Activated naive CD4-positive, alpha-beta T cell treated with anti-CD3 and anti-CD28 coated beads, Interleukin-2, amount 10 ng/mL, durations not matched to agents 7 days and 5 days (primary cell): ENCODE measurements around the gene MAT2B.

ENCODE experiments used
- CTCF ChIA-PET: fragments of 350-600 bp; sonication (Branson Sonifier 250); formaldehyde crosslinking; loops from one replicate; lab custom pipeline; 2021; ENCODE audit warnings: antibody characterized with exemption; lab: Charles Lee
- DNase-seq: peaks from one replicate; pipeline ENCODE4 v3.0.0-alpha.2; 2020
- H3K27ac Mint-ChIP-seq: one replicate; pipeline ENCODE4 v1.8.0; 2021; ENCODE audit warnings: mild to moderate bottlenecking, moderate library complexity, mixed read lengths
- H3K27me3 Mint-ChIP-seq: one replicate; pipeline ENCODE4 v1.8.0; 2021; ENCODE audit warnings: mild to moderate bottlenecking, mixed read lengths
- H3K36me3 Mint-ChIP-seq: one replicate; pipeline ENCODE4 v1.8.0; 2021; ENCODE audit warnings: mixed read lengths
- H3K4me1 Mint-ChIP-seq: one replicate; pipeline ENCODE4 v1.8.0; 2021; ENCODE audit warnings: mixed read lengths
- H3K4me3 Mint-ChIP-seq: one replicate; pipeline ENCODE4 v1.8.0; 2021; ENCODE audit warnings: mild to moderate bottlenecking, moderate library complexity, mixed read lengths
- H3K9me3 Mint-ChIP-seq: one replicate; pipeline ENCODE4 v1.8.0; 2021; ENCODE audit warnings: mixed read lengths

MAT2B gene

GRCh38 chr5:163548649-163549048 is 43.2 kb downstream of the MAT2B start:
- Mint-ChIP-seq H3K9me3 (no peaks in the 10 kb centered on the region), H3K4me3 (no peak overlapping the region), H3K4me1 (no peaks in the 10 kb centered on the region), H3K27me3 (no peaks in the 10 kb centered on the region), H3K27ac (no peak overlapping the region), H3K36me3 (no peaks in the 10 kb centered on the region)
- DNase-seq = no peak
- CTCF ChIA-PET = interaction anchor here (0.6 kb wide), 1 partner anchor 52 kb away, joined by 3 read pairs; no protein-coding TSS in a partner anchor

GRCh38 chr5:163551156-163551555 is 45.7 kb downstream of the MAT2B start:
- CTCF ChIA-PET = interaction anchor here (0.5 kb wide), 1 partner anchor 47 kb away, joined by 4 read pairs; no protein-coding TSS in a partner anchor
- no peaks in the 10 kb centered on the region for H3K4me1 Mint-ChIP-seq
- H3K27me3 Mint-ChIP-seq = no peaks in the 10 kb centered on the region
- DNase-seq = no peak
- no peaks in the 10 kb centered on the region for H3K9me3 Mint-ChIP-seq
- no peak overlapping the region for H3K4me3 Mint-ChIP-seq
- H3K27ac Mint-ChIP-seq = no peak overlapping the region
- H3K36me3 Mint-ChIP-seq = no peaks in the 10 kb centered on the region

GRCh38 chr5:163552536-163552935 is 47.1 kb downstream of the MAT2B start:
- DNase-seq = no peak
- no peak overlapping the region for H3K4me3 Mint-ChIP-seq
- CTCF ChIA-PET = no interaction called here
- H3K9me3 Mint-ChIP-seq = no peaks in the 10 kb centered on the region
- H3K27ac Mint-ChIP-seq = no peak overlapping the region
- no peaks in the 10 kb centered on the region for H3K36me3 Mint-ChIP-seq
- no peaks in the 10 kb centered on the region for H3K27me3 Mint-ChIP-seq
- H3K4me1 Mint-ChIP-seq = no peaks in the 10 kb centered on the region

GRCh38 chr5:163561339-163561738 is 55.9 kb downstream of the MAT2B start:
- no peaks in the 10 kb centered on the region for H3K36me3 Mint-ChIP-seq
- peaks cover 10% of the 10 kb centered on the region for H3K4me1 Mint-ChIP-seq
- no peaks in the 10 kb centered on the region for H3K9me3 Mint-ChIP-seq
- H3K27me3 Mint-ChIP-seq = peaks cover 36% of the 10 kb centered on the region
- no peak overlapping the region for H3K27ac Mint-ChIP-seq
- CTCF ChIA-PET = no interaction called here
- DNase-seq = no peak
- H3K4me3 Mint-ChIP-seq = no peak overlapping the region

- CTCF ChIA-PET = interaction anchor here (0.6 kb wide), 1 partner anchor 444 kb away, joined by 3 read pairs; no protein-coding TSS in a partner anchor
- Mint-ChIP-seq H3K36me3 (no peaks in the 10 kb centered on the region), H3K4me3 (no peak overlapping the region), H3K27me3 (peaks cover 44% of the 10 kb centered on the region), H3K9me3 (no peaks in the 10 kb centered on the region), H3K4me1 (peaks cover 14% of the 10 kb centered on the region), H3K27ac (no peak overlapping the region)
- DNase-seq = no peak
These were observed 56.7 kb downstream of the MAT2B start for GRCh38 chr5:163562071-163562470.

GRCh38 chr5:163563112-163563511 is 57.7 kb downstream of the MAT2B start:
- H3K27me3 Mint-ChIP-seq = peaks cover 54% of the 10 kb centered on the region
- DNase-seq = no peak
- peaks cover 14% of the 10 kb centered on the region for H3K4me1 Mint-ChIP-seq
- H3K9me3 Mint-ChIP-seq = no peaks in the 10 kb centered on the region
- CTCF ChIA-PET = no interaction called here
- H3K27ac Mint-ChIP-seq = no peak overlapping the region
- H3K36me3 Mint-ChIP-seq = no peaks in the 10 kb centered on the region
- no peak overlapping the region for H3K4me3 Mint-ChIP-seq

- H3K4me1 Mint-ChIP-seq = peaks cover 14% of the 10 kb centered on the region
- CTCF ChIA-PET = interaction anchor here (1.2 to 2.0 kb wide), 3 partner anchors 29 to 946 kb away, joined by 3 to 8 read pairs (median 4); no protein-coding TSS in a partner anchor
- H3K27me3 Mint-ChIP-seq = peaks cover 52% of the 10 kb centered on the region
- no peak overlapping the region for H3K4me3 Mint-ChIP-seq
- H3K36me3 Mint-ChIP-seq = no peaks in the 10 kb centered on the region
- no peak for DNase-seq
- H3K9me3 Mint-ChIP-seq = no peaks in the 10 kb centered on the region
- no peak overlapping the region for H3K27ac Mint-ChIP-seq
These were observed 58.5 kb downstream of the MAT2B start for GRCh38 chr5:163563880-163564279.

GRCh38 chr5:163564321-163564938 is 59.0 kb downstream of the MAT2B start:
- Mint-ChIP-seq H3K27ac (no peak overlapping the region), H3K4me1 (peaks cover 14% of the 10 kb centered on the region), H3K9me3 (no peaks in the 10 kb centered on the region), H3K27me3 (peaks cover 52% of the 10 kb centered on the region), H3K4me3 (no peak overlapping the region), H3K36me3 (no peaks in the 10 kb centered on the region)
- DNase-seq = peak; percentile 67
- CTCF ChIA-PET = interaction anchor here (1.2 to 2.0 kb wide), 3 partner anchors 29 to 946 kb away, joined by 3 to 8 read pairs (median 4); no protein-coding TSS in a partner anchor

- Mint-ChIP-seq H3K27ac (no peak overlapping the region), H3K27me3 (peaks cover 48% of the 10 kb centered on the region), H3K4me3 (peak overlapping the region; percentile 46), H3K36me3 (no peaks in the 10 kb centered on the region), H3K9me3 (no peaks in the 10 kb centered on the region), H3K4me1 (peaks cover 14% of the 10 kb centered on the region)
- no peak for DNase-seq
- CTCF ChIA-PET = interaction anchor here (1.4 to 2.0 kb wide), 3 partner anchors 30 to 938 kb away, joined by 3 to 8 read pairs (median 4); no protein-coding TSS in a partner anchor
These were observed 60.1 kb downstream of the MAT2B start for GRCh38 chr5:163565492-163565891.

GRCh38 chr5:163565931-163566608 is 60.7 kb downstream of the MAT2B start:
- CTCF ChIA-PET = interaction anchor here (0.8 to 1.4 kb wide), 4 partner anchors 22 to 938 kb away, joined by 3 to 8 read pairs (median 3); no protein-coding TSS in a partner anchor
- Mint-ChIP-seq H3K27ac (no peak overlapping the region), H3K27me3 (peaks cover 48% of the 10 kb centered on the region), H3K4me3 (peak overlapping the region; percentile 46), H3K36me3 (no peaks in the 10 kb centered on the region), H3K9me3 (no peaks in the 10 kb centered on the region), H3K4me1 (peaks cover 14% of the 10 kb centered on the region)
- DNase-seq = peak; percentile 24

GRCh38 chr5:163566678-163567077 is 61.3 kb downstream of the MAT2B start:
- Mint-ChIP-seq H3K4me3 (no peak overlapping the region), H3K4me1 (peaks cover 14% of the 10 kb centered on the region), H3K36me3 (no peaks in the 10 kb centered on the region), H3K27ac (no peak overlapping the region), H3K9me3 (no peaks in the 10 kb centered on the region), H3K27me3 (peaks cover 48% of the 10 kb centered on the region)
- CTCF ChIA-PET = interaction anchor here (0.8 to 1.4 kb wide), 3 partner anchors 23 to 937 kb away, joined by 3 to 8 read pairs (median 3); no protein-coding TSS in a partner anchor
- no peak for DNase-seq

GRCh38 chr5:163567811-163568210 is 62.4 kb downstream of the MAT2B start:
- Mint-ChIP-seq H3K4me3 (no peak overlapping the region), H3K36me3 (no peaks in the 10 kb centered on the region), H3K4me1 (peaks cover 14% of the 10 kb centered on the region), H3K27me3 (peaks cover 47% of the 10 kb centered on the region), H3K9me3 (no peaks in the 10 kb centered on the region), H3K27ac (no peak overlapping the region)
- no peak for DNase-seq
- CTCF ChIA-PET = no interaction called here
